SK-N-SH (cell line): ENCODE measurements around the gene GALNT18. TPM values are rescaled to one million over a fixed set of nuclear protein-coding genes. Genes with fewer than 3 reads are reported as not detected.

ENCODE experiments used
- CTCF ChIA-PET: fragments of 300-600, 350-600 bp; formaldehyde crosslinking; extraction: SDS; loops from one replicate; lab custom pipeline; 2021; lab: Yijun Ruan, JAX
- POLR2A ChIA-PET: fragments of 350-600 bp; sonication (Branson Sonifier 250); formaldehyde crosslinking; extraction: SDS; loops from one replicate; lab custom pipeline; 2020; ENCODE audit warnings: antibody characterized with exemption, inconsistent platforms; lab: Yijun Ruan, JAX
- DNase-seq: peaks from one replicate; pipeline ENCODE4 v3.0.0; 2012
- H2AFZ ChIP-seq: fragments of 200-600 bp; sonication (generic); 2 replicates; pipeline ENCODE4 v1.8.1; 2016; ENCODE audit warnings: antibody characterized with exemption, mild to moderate bottlenecking, low read depth
- H3F3A ChIP-seq: fragments of 200-600 bp; sonication (generic); replicated peaks from 2 replicates; pipeline ENCODE3; 2016; ENCODE audit warnings: antibody characterized with exemption, mild to moderate bottlenecking; ENCODE audit not compliant: insufficient read depth
- H3K27ac ChIP-seq, 2 experiments: fragments of 200-500 bp in 1 of 2; fragments of 200-600 bp in 1 of 2; sonication (Bioruptor generic) in 1 of 2; sonication (generic), shearing (Covaris generic) in 1 of 2; 2 replicates each; pipeline versions ENCODE4 v1.5.1 to v1.6.1; 2014 to 2016; ENCODE audit warnings: low read depth in 2 of 2, inconsistent platforms in 1 of 2, low read length in 1 of 2, mild to moderate bottlenecking in 1 of 2, mixed read lengths in 1 of 2
- H3K27me3 ChIP-seq: fragments of 200-600 bp; sonication (generic), shearing (Covaris generic); 2 replicates; pipeline ENCODE4 v1.6.1; 2016; ENCODE audit warnings: mixed run types; ENCODE audit not compliant: insufficient read depth
- H3K36me3 ChIP-seq, 2 experiments: fragments of 200-500 bp in 1 of 2; fragments of 200-600 bp in 1 of 2; sonication (Bioruptor generic) in 1 of 2; sonication (generic) in 1 of 2; replicated peaks in 1 of 2; 2 replicates each; pipeline versions ENCODE3 to v1.5.1; 2014 to 2016; ENCODE audit warnings: low read length in 1 of 2, mild to moderate bottlenecking in 1 of 2; ENCODE audit not compliant: insufficient read depth in 2 of 2, control insufficient read depth in 1 of 2
- H3K4me1 ChIP-seq, 2 experiments: fragments of 200-500 bp in 1 of 2; fragments of 200-600 bp in 1 of 2; sonication (Bioruptor generic) in 1 of 2; sonication (generic), shearing (Covaris generic) in 1 of 2; 2 replicates each; pipeline versions ENCODE4 v1.5.1 to v1.6.1; 2014 to 2016; ENCODE audit warnings: low read depth in 1 of 2, low read length in 1 of 2, mixed run types in 1 of 2; ENCODE audit not compliant: insufficient read depth in 2 of 2, control insufficient read depth in 1 of 2
- H3K4me2 ChIP-seq: fragments of 200-600 bp; sonication (generic), shearing (Covaris generic); 2 replicates; pipeline ENCODE4 v1.6.1; 2017; ENCODE audit warnings: mixed run types
- H3K4me3 ChIP-seq, 2 experiments: fragments of 200-500 bp in 1 of 2; fragments of 200-600 bp in 1 of 2; sonication (Bioruptor generic) in 1 of 2; sonication (generic), shearing (Covaris generic) in 1 of 2; 2 replicates each; pipeline versions ENCODE4 v1.5.1 to v1.8.1; 2014 to 2016; ENCODE audit warnings: low read depth in 2 of 2, inconsistent platforms in 1 of 2, low read length in 1 of 2, mild to moderate bottlenecking in 1 of 2, mixed read lengths in 1 of 2, moderate library complexity in 1 of 2
- H3K79me2 ChIP-seq: fragments of 200-600 bp; sonication (generic); 2 replicates; pipeline ENCODE4 v1.8.1; 2017; ENCODE audit warnings: mild to moderate bottlenecking; ENCODE audit not compliant: insufficient read depth
- H3K9ac ChIP-seq: fragments of 200-600 bp; sonication (generic); 2 replicates; pipeline ENCODE4 v1.6.1; 2017; ENCODE audit warnings: mixed run types
- H3K9me2 ChIP-seq: fragments of 200-600 bp; sonication (generic); 2 replicates; pipeline ENCODE4 v1.6.1; 2017; ENCODE audit warnings: mixed run types
- H3K9me3 ChIP-seq: fragments of 200-600 bp; sonication (generic); 2 replicates; pipeline ENCODE4 v1.6.1; 2017; ENCODE audit warnings: mixed run types, mild to moderate bottlenecking, moderate library complexity
- H4K20me1 ChIP-seq: fragments of 200-600 bp; sonication (generic); 2 replicates; pipeline ENCODE4 v1.6.1; 2017; ENCODE audit warnings: mild to moderate bottlenecking, mixed run types; ENCODE audit not compliant: insufficient read depth
- CHD2 ChIP-seq: fragments of 150-350 bp; IDR thresholded peaks from 2 replicates; pipeline ENCODE4 v1.6.1; 2018; ENCODE audit warnings: low read length; ENCODE audit not compliant: partially characterized antibody
- ELF1 ChIP-seq: IDR thresholded peaks from 2 replicates; pipeline ENCODE4 v1.4.0; 2012
- EP300 ChIP-seq, 2 experiments: IDR thresholded peaks; 2 replicates each; pipeline versions ENCODE4 v1.4.0 to v1.6.1; 2012; ENCODE audit warnings: borderline replicate concordance in 1 of 2, low read depth in 1 of 2, low read length in 1 of 2
- EZH2phosphoT487 ChIP-seq: fragments of 200-600 bp; sonication (generic); IDR thresholded peaks from 2 replicates; pipeline ENCODE4 v1.6.1; 2017; ENCODE audit warnings: low read depth, mixed run types, mild to moderate bottlenecking, antibody characterized with exemption, moderate library complexity, borderline replicate concordance
- IRF3 ChIP-seq: fragments of 150-350 bp; IDR thresholded peaks from 2 replicates; pipeline ENCODE4 v1.6.1; 2016; ENCODE audit warnings: mild to moderate bottlenecking, low read depth, low read length
- MEF2A ChIP-seq: IDR thresholded peaks from 2 replicates; pipeline ENCODE4 v1.4.0; 2012; ENCODE audit warnings: low read depth, borderline replicate concordance
- MXI1 ChIP-seq: IDR thresholded peaks from 2 replicates; pipeline ENCODE4 v1.6.1; 2012; ENCODE audit warnings: mild to moderate bottlenecking, low read depth, low read length, improper control_type of control experiment
- NRF1 ChIP-seq: IDR thresholded peaks from 2 replicates; pipeline ENCODE4 v1.6.1; 2012; ENCODE audit warnings: low read depth, mild to moderate bottlenecking, low read length
- RCOR1 ChIP-seq: fragments of 150-350 bp; IDR thresholded peaks from 2 replicates; pipeline ENCODE4 v1.6.1; 2017; ENCODE audit warnings: antibody characterized with exemption, low read length
- REST ChIP-seq: IDR thresholded peaks from 2 replicates; pipeline ENCODE4 v1.6.1; 2012; ENCODE audit warnings: mild to moderate bottlenecking, low read depth, low read length, moderate library complexity
- RFX5 ChIP-seq: IDR thresholded peaks from 2 replicates; pipeline ENCODE4 v1.6.1; 2012; ENCODE audit warnings: mild to moderate bottlenecking, improper control_type of control experiment, low read length
- SIN3A ChIP-seq: IDR thresholded peaks from 2 replicates; pipeline ENCODE4 v1.6.1; 2012; ENCODE audit warnings: low read depth, mild to moderate bottlenecking, low read length, moderate library complexity, borderline replicate concordance
- TEAD4 ChIP-seq: IDR thresholded peaks from 2 replicates; pipeline ENCODE4 v1.4.0; 2012; ENCODE audit warnings: mild to moderate bottlenecking, borderline replicate concordance; ENCODE audit not compliant: insufficient read depth
- WGBS: methylation state at CpG from one replicate; pipeline ENCODE4 v1.1.6; 2017; ENCODE audit warnings: low lambda C conversion rate; 5-methylcytosine and 5-hydroxymethylcytosine counted together
- polyA plus RNA-seq, 3 experiments: library from polyadenylated mRNA; depleted of rRNA; stranded (reverse); fragments of >200 nt; gene quantifications; 2 replicates each; pipeline ENCODE4 v1.2.3, GENCODE V29; 2012
- TF ChIP-seq, protein P1 (sequence below): IDR thresholded peaks from 2 replicates; pipeline ENCODE4 v1.4.0; 2012; ENCODE audit warnings: low read depth, borderline replicate concordance

Gene GALNT18
- polyA plus RNA-seq, 1 of the 3 experiments (the other 2 are of a cell fraction), result 0.64 TPM

DNA sequence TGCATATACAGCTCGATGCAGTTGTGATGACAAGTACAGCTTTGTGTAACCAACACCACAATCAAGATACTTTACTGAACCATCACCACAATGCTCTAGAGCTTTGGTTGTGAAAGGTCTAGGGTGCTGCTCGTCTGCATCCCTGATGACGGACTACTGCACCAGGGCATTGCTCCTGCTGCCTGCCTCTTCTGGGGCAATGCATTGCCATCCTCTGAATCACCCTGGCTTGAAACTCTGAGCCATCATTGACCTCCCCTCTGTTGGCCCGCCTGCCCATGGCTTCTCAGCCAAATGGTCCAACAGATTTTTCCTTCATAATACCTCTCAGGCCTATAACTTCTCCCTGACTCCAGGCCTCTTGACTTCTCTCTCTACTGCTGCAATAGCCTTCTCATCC, 191.4 kb downstream of the GALNT18 start (continued):
- no peak for TF ChIP-seq REST
- TF ChIP-seq RFX5, result no peak
- TF ChIP-seq EZH2phosphoT487, result no peak
- no peak for TF ChIP-seq MEF2A
- no peak for TF ChIP-seq TEAD4
- TF ChIP-seq SIN3A, result no peak

- H3K4me1 ChIP-seq, result peaks cover 0 to 6% of the 10 kb centered on the region in 2 experiments; a peak in 1 of 4 replicates
- POLR2A ChIA-PET, result no interaction called here
- CTCF ChIA-PET, result no interaction called here
- H3K9me3 ChIP-seq, result no peaks in the 10 kb centered on the region
- H3K27ac ChIP-seq, result no peak overlapping the region
- H4K20me1 ChIP-seq, result no peaks in the 10 kb centered on the region
- no peaks in the 10 kb centered on the region for H3F3A ChIP-seq
- TF ChIP-seq IRF3 (no peak), CHD2 (no peak), ELF1 (no peak), EP300 (IDR thresholded peaks at IDR 0.05; ENCODE audit: borderline replicate concordance in 1 of 2, low read depth in 1 of 2, low read length in 1 of 2) (no peak), EZH2phosphoT487 (no peak), RCOR1 (no peak), MXI1 (no peak), NRF1 (no peak), SIN3A (no peak)
- TF ChIP-seq, protein P1, sequence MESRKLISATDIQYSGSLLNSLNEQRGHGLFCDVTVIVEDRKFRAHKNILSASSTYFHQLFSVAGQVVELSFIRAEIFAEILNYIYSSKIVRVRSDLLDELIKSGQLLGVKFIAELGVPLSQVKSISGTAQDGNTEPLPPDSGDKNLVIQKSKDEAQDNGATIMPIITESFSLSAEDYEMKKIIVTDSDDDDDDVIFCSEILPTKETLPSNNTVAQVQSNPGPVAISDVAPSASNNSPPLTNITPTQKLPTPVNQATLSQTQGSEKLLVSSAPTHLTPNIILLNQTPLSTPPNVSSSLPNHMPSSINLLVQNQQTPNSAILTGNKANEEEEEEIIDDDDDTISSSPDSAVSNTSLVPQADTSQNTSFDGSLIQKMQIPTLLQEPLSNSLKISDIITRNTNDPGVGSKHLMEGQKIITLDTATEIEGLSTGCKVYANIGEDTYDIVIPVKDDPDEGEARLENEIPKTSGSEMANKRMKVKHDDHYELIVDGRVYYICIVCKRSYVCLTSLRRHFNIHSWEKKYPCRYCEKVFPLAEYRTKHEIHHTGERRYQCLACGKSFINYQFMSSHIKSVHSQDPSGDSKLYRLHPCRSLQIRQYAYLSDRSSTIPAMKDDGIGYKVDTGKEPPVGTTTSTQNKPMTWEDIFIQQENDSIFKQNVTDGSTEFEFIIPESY, result no peak
- H3K9ac ChIP-seq, result no peak overlapping the region
- H3K9me2 ChIP-seq, result no peaks in the 10 kb centered on the region
- no peak for DNase-seq
- no peak overlapping the region for H2AFZ ChIP-seq
- WGBS, result 40% methylated on average over 4 of the region's 4 CpGs
- no peaks in the 10 kb centered on the region for H3K36me3 ChIP-seq
- no peaks in the 10 kb centered on the region for H3K79me2 ChIP-seq
- H3K4me3 ChIP-seq, result no peak overlapping the region
- no peak overlapping the region for H3K4me2 ChIP-seq
- H3K27me3 ChIP-seq, result no peaks in the 10 kb centered on the region
These were observed 193.1 kb downstream of the GALNT18 start for GRCh38 chr11:11428714-11429113.
